Kidney (tissue), 14 donors: Measurements from ENCODE around the gene KRT6B. TPM values are rescaled to one million over a fixed set of nuclear protein-coding genes. Genes with fewer than 3 reads are reported as not detected.
A peak's percentile ranks its signal among the peaks of the same experiment; 100 is the strongest.

ENCODE experiments used
- DNase-seq, 5 donors: peaks; one replicate each; pipeline ENCODE4 v3.0.0-alpha.2; 2013 to 2020
- FAIRE-seq: peaks from 2 replicates; lab custom pipeline; 2012; peaks lifted over from hg19 to GRCh38; lab: Jason Lieb, UNC
- H3K27ac ChIP-seq, 2 donors: one replicate each; pipeline ENCODE4 v1.7.0; 2013; ENCODE audit warnings: low read depth in 2 of 2, low read length in 2 of 2, inconsistent platforms in 1 of 2
- H3K27me3 ChIP-seq: one replicate; pipeline ENCODE4 v1.7.1; 2013; ENCODE audit warnings: low read length, inconsistent platforms; ENCODE audit not compliant: control insufficient read depth, insufficient read depth
- H3K36me3 ChIP-seq, 3 donors: one replicate each; pipeline versions ENCODE4 v1.7.0 to v1.7.1; 2013; ENCODE audit warnings: low read length in 3 of 3, control low read depth in 1 of 3, inconsistent platforms in 1 of 3; ENCODE audit not compliant: insufficient read depth in 3 of 3, control insufficient read depth in 2 of 3
- H3K4me1 ChIP-seq, 3 donors: one replicate each; pipeline versions ENCODE4 v1.7.0 to v1.7.1; 2013; ENCODE audit warnings: low read length in 3 of 3, inconsistent platforms in 1 of 3, low read depth in 1 of 3; ENCODE audit not compliant: control insufficient read depth in 2 of 3, insufficient read depth in 2 of 3
- H3K4me3 ChIP-seq, 3 donors: one replicate each; pipeline versions ENCODE4 v1.7.0 to v1.8.1; 2013; ENCODE audit warnings: low read length in 3 of 3, control low read depth in 1 of 3, inconsistent platforms in 1 of 3
- H3K9ac ChIP-seq, 3 donors: one replicate each; pipeline versions ENCODE4 v1.7.0 to v1.7.1; 2013; ENCODE audit warnings: low read length in 3 of 3, control low read depth in 1 of 3, inconsistent platforms in 1 of 3
- H3K9me3 ChIP-seq, 3 donors: one replicate each; pipeline versions ENCODE4 v1.7.0 to v1.7.1; 2013; ENCODE audit warnings: low read length in 3 of 3, control low read depth in 1 of 3, inconsistent platforms in 1 of 3; ENCODE audit not compliant: control insufficient read depth in 2 of 3, insufficient read depth in 1 of 3
- CTCF ChIP-seq: IDR thresholded peaks from 3 replicates; pipeline ENCODE4 v1.5.1; 2012; ENCODE audit warnings: mild to moderate bottlenecking, moderate library complexity, borderline replicate concordance; ENCODE audit not compliant: insufficient read depth; ENCODE audit errors: extremely low read depth
- intact Hi-C: fragments of 100-400 bp; cut with DNase I; formaldehyde crosslinking; loops from one replicate; pipeline ENCODE4 v1.11.1; 2022
- polyA plus RNA-seq: library from polyadenylated mRNA; stranded (reverse); fragments of 350-450 nt; fragmentation: Illumina TruSeq; extraction: RNeasy Lipid Tissue Mini Kit (QIAGEN cat#74804); gene quantifications from one replicate; pipeline ENCODE4 v1.2.3, GENCODE V29; 2014; ENCODE audit warnings: low read depth, low replicate concordance; ENCODE audit not compliant: insufficient read depth
- total RNA-seq: library from RNA; stranded (reverse); fragmentation: NEBNext Ultra II Directional; extraction: Animal tissue kit (Norgen Biotek cat#: 25700); gene quantifications from one replicate; pipeline ENCODE4 v1.2.1, GENCODE V29; 2021
- donor health status: control.
- donor health status: control.
- donor health status: control.
- donor health status: control.
- donor health status: control.
- donor health status: DM: yes; HTN: yes; CAD: no.
- donor health status: Normal renal cell carcinoma (clear cell type).

The KRT6B gene
- total and polyA plus RNA-seq, 2 donors from 2014 or later = not detected

- H3K9me3 ChIP-seq = no peaks in the 10 kb centered on the region
- FAIRE-seq (no peak), DNase-seq (no peak)
- H3K4me1 ChIP-seq = no peaks in the 10 kb centered on the region
- H3K4me3 ChIP-seq = no peak overlapping the region
- H3K27ac ChIP-seq = no peak overlapping the region
- H3K36me3 ChIP-seq = no peaks in the 10 kb centered on the region
- TF ChIP-seq CTCF = no peak
- no peak overlapping the region for H3K9ac ChIP-seq
- H3K27me3 ChIP-seq = no peaks in the 10 kb centered on the region
- intact Hi-C loops = no loop called here
Observed at GRCh38 chr12:52425466-52425865, 26.5 kb downstream of the KRT6B start.

GRCh38 chr12:52423661-52424500 lies 28.1 kb downstream of the KRT6B start:
- DNase-seq = peak in 1 of 5 donors; percentile 74
- Histone ChIP-seq H3K4me1 (no peaks in the 10 kb centered on the region), H3K36me3 (no peaks in the 10 kb centered on the region), H3K9me3 (no peaks in the 10 kb centered on the region), H3K4me3 (no peak overlapping the region), H3K9ac (no peak overlapping the region), H3K27me3 (no peaks in the 10 kb centered on the region), H3K27ac (no peak overlapping the region)
- no peak for TF ChIP-seq CTCF
- intact Hi-C loops = no loop called here
- FAIRE-seq = no peak

GRCh38 chr12:52423035-52423434 lies 28.9 kb downstream of the KRT6B start:
- intact Hi-C loops = no loop called here
- Histone ChIP-seq H3K4me3 (no peak overlapping the region), H3K9me3 (no peaks in the 10 kb centered on the region), H3K4me1 (no peaks in the 10 kb centered on the region), H3K27ac (peak overlapping the region in 1 of 2 donors; percentile 13), H3K27me3 (no peaks in the 10 kb centered on the region), H3K9ac (no peak overlapping the region), H3K36me3 (no peaks in the 10 kb centered on the region)
- no peak for DNase-seq
- TF ChIP-seq CTCF = no peak
- no peak for FAIRE-seq
